ENCODE results near the gene PTK7.

Gene PTK7

DNA sequence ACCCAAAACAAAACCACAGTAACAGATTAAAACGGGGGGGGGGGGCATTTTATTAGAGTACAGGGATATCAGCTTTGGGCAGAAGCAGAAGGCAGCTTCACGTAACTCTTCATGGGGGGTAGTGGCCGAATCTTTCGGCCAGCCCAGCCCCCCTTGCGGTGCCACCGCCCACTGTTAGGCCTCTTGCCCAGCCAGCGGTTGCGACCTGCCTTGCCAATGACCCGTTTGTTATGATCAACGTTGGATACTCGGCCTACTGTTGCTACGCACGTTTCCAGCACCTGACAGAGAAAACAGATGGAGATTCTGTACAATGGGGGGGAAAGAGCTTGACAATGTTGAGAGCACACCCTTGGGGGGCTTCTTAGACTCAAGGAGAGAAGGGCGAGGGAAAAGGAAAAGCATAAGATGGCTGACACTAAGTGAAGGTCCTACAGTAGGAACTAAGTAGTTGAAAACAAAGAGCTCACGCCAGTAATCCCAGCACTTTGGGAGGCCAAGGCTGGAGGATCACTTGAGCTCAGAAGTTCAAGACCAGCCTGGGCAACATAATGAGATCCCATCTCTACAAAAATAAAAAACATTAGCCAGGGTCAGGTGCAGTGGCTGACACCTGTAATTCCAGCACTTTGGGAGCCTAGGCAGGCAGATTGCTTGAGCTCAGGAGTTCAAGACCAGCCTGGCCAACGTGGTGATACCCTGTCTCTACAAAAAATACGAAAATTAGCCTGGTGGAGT is 21.7 kb upstream of the PTK7 start:
- no peak for DNase-seq

GRCh38 chr6:43055966-43056365 is 20.1 kb upstream of the PTK7 start:
- no peak for DNase-seq

DNA sequence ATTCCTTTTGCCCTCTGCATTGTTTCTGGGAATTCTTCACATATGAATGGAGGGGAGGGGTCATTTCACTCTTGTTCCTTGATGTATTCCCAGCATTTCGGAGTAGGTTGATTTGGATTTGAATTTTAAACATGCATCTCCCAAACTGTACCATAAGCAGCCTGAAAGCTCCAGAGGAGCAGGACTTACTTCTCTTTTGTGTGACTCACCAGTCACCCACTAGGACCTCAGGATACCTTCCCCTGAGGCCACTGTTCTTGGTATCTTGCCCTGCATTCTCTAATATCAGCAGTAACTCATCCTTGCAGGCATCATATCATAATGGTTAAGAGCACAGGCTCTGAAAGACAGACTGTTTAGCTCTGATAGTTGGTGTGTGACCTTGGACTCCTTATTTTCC is 17.6 kb upstream of the PTK7 start:
- no peak for DNase-seq

- DNase-seq: peak; percentile 99
Measured at GRCh38 chr6:43059168-43060033, 16.7 kb upstream of the PTK7 start, which contains the start of the genes KLC4 and MRPL2. TSS of gene KLC4 (plus strand) at chr6:43059631. CDS start at chr6:43061336, 1,705 bp downstream. TSS of gene MRPL2 (minus strand) at chr6:43059434. CDS start at chr6:43059381, 53 bp downstream.

DNA sequence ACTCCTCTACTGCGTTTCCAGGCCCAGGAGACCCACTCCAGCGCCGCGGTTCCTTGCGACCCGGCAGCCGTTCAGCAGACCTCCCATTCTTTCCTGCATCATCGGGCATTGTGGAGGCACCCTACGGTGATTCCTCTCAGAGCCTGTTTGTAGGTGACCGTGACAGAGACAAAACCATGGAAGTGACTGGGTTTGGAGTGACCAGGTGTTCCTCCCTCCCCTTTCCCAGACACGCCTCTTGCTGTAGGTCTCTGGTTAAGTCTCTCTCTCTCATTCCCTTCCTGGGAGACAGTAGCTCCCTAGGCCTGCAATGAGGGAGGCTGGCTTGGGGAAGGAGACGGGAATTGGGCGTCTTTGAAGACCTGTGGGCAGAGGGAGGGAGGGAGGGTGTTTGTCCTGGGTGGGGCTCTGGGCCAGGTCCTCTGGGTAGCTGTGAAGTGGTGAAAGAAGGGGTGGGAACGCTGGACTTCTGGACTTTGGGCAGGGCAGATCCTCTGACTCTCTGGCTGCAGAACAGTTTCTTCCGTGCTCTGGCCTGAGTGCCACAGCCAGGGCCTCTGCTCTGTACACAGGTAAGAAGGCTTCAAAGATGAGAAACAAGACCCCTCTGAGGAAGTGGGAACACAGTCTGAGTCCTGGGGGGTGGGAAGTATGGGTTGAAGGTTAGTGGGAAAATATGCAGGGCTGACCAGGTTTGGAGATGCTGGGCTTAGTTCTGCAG is 15.9 kb upstream of the PTK7 start:
- no peak for DNase-seq

DNA sequence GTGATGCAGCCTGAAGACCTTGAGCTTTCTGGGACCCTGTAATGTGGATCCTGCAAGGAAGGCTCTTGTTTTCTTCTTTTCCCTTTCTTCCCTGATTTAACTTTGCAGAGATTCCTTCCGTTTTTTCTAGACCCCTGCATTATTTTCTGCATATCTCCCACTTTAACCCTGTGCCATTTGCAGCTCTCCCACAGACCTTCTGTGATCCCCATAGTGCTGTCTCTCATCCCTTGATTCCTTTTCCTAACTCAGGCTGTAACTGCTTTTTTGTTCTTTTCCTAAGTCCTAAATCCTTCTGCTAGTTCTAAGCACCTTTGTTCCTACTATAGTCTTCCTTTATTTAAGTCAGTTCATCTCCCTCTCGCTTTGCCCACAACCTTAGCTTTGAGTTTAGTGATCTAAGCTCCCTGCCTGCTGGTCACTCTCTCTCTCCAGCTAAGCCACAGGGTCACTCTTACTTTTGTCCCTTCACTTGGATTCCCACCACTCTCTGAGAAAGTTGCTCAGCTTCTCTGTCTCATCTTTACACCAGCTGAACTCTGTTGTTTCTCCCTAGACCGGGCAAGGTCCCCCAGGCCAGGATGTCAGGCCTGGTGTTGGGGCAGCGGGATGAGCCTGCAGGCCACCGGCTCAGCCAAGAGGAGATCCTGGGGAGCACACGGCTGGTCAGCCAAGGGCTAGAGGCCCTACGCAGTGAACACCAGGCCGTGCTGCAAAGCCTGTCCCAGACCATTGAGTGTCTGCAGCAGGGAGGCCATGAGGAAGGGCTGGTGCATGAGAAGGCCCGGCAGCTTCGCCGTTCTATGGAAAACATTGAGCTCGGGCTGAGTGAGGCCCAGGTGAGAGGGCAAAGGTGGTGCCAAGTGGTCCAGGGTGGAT is 15.1 kb upstream of the PTK7 start:
- DNase-seq: no peak

DNA sequence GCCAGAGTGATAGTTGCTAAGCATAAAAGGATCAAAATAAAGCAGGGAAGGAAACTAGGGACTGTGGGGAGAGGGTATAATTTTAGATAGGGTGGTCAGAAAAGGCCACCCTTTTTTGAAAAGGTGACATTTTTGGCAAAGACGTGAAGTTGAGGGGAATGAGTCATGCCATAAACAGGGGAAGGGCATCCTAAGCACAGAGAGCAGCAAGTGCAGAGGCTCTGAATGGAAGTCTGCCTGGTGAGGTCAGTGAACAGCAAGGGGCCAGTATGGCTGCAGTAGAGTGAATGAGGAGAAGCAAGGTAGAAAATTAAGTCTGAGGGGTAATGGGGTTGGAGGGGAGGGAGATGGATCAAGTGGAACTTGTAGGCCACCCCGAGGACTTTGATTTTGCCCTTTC is 14.3 kb upstream of the PTK7 start:
- DNase-seq: no peak

DNA sequence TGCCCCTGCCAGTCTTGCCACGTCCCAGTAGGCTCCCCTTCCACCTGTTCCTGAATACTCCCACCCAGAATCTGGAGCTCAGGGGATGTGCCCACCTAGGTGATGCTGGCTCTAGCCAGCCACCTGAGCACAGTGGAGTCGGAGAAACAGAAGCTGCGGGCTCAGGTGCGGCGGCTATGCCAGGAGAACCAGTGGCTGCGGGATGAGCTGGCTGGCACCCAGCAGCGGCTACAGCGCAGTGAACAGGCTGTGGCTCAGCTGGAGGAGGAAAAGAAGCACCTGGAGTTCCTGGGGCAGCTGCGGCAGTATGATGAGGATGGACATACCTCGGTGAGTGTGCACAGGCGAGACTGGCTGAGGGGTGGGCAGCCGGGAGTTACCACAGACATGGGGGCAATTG is 13.3 kb upstream of the PTK7 start:
- DNase-seq: no peak

GRCh38 chr6:43070028-43070632 is 6.0 kb upstream of the PTK7 start:
- peak; percentile 71 for DNase-seq

DNA sequence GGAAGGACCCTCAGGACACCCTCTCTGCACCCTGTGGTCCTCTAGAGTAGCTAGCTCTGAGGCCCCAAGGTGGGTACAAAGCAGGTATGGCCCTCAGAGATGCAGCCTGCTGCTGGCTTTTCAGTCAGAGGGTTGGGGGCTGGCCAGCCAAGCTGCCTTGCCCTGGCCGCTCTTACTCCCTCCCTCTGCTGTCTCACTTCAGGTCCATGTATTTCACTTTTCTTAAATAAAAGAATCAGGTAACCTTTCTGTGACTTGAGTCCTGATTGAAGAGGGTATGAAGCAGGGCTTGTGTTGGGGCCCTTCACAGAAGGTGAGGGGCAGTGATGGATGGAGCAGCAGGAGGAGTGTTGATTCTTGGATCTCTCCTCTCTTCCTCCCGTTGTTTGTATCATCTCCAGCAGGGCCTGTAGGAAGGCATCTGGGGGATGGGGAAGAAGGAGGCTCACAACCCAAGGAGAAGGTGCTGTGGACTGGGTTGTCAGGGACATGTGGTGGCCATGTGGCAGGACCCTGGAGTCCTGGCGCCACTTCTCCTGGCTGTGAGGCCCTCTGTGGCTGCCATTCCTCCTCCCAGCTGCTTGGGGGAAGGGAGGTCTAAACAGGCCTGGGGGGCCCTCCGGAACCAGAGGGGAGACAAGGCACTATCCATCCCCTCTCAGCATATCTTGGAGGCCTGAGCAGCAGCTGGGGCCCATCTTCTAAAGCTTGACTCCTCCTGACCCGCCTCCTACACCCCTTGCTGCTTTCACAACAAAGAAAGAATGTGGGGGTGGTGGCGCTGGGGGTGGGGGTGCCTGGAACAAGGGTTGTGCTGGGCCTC is 1.1 kb upstream of the PTK7 start:
- DNase-seq: peak; percentile 61

DNA sequence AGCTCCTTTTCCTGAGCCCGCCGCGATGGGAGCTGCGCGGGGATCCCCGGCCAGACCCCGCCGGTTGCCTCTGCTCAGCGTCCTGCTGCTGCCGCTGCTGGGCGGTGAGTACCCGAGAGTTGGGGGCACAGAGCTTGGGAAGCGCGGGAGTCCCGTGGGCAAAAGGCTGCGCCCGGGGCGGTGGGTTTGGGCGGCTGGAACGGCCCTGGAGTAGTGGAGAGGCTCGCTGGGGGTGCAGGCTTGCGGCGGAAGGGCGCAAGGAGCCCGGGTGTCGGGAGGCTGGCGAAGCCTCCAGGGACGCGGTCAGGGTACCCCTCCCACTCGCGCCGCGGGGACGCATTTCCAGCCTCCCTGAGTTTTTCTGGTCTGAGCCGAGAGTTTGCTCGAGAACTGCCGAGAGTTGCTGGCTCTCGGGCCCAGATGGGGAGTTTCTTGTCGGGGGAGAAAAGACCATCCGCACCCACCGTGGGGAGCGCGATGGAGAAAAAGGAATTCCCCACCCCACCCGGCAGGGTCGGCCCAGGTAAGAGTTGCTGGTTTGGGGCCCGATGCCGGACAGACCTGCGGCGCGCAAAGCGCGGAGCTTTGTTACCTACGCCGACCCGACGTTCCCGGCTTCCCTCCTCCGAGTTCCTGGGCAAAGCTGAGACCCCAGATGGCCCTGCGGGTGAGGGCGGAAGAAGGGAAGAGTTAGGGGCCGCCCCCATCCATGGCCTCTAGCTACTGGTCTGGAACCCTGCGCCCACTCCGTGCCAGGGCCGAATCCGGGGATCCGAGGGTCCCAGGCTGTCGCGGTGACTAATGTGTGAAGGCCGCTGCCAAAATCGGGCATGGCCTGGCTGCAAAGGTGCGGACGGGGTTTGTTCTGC is 584 bp downstream of the PTK7 start:
- peak; percentile 67 for DNase-seq

DNA sequence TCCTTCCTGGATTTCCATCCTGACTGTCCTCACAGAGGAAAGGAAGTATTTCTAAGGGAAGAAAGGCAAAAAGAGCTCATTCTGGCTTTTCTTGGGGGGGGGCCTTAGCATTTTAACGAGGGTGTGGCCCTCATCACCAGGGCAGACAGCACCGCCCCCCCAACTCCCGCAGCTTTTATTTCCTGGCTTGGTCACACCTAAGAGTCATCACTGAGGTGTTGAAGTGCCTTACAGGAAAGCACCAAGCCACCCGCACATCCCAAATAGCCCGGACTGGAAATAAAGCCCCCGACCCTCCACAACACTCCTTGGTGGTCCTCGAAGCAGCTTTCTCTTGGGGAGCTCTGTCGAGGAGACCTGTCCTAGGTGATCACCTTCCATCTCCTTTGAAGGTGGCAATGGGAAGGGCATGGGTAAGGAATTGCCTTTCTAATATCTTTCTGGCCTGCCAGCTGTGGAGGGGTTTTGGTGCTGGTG is 1.3 kb downstream of the PTK7 start:
- no peak for DNase-seq

- DNase-seq: peak; percentile 60
Measured at GRCh38 chr6:43077981-43078511, 1.9 kb downstream of the PTK7 start.

DNA sequence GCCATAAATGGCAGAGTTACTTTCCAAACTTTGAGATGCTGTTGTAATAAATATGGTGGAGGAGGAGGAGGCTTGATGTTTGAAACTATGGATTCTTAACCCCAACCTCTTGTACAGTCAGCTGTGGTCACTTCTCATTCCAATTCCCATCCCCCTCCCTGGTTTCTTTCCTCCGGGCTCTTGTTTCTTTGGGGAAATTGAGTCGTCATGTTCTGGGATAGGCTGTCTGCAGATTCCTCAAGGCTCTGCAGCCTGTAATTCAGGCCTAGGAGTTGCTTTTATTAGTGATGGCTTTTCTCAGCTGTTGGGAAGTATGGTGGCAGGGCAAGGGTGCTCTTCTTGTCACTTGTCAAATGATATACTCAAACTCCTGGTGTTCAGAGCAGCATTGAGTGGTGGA is 2.6 kb downstream of the PTK7 start:
- DNase-seq: peak; percentile 90

DNA sequence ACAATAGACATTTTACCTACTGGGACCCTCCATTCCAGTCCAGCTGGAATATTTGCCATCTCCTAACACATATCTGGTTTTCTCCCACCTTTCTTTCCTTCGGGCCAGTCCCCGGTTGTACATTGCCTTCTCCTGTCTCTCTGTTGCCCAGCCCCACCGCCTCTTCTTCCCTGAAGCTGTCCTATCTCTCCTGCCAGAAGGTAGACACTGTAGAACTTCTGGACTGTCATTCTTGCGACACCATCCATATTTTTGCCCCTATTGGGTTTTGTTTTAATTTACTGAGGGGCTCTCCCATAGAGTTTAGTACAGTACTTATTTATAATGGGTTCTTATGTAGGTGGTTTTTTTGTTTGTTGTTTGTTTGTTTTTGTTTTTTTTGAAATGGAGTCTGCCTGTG is 4.9 kb downstream of the PTK7 start:
- no peak for DNase-seq

DNA sequence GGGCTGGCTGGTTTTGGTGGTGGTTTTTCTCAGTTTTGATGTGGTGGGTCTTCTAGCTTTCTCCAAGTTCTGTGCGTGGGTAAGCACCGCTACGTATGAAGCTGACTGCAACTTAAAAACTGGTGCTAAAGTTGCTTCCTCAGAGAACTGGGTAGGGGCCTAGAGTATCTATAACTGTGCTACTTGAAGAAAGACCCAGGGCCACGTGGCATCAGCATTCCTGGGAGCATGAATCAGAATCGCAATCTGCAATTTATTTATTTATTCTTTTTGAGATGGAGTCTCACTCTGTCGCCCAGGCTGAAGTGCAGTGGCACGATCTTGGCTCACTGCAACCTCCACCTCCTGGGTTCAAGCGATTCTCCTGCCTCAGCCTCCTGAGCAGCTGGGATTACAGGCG is 5.8 kb downstream of the PTK7 start:
- peak; percentile 72 for DNase-seq

- DNase-seq: no peak
Measured at GRCh38 chr6:43082806-43083655, 6.9 kb downstream of the PTK7 start.

- DNase-seq: peak; percentile 18
Measured at GRCh38 chr6:43086022-43086658, 10.0 kb downstream of the PTK7 start.
